ENCODE data around the gene OR2Z1.

OR2Z1 gene

DNA sequence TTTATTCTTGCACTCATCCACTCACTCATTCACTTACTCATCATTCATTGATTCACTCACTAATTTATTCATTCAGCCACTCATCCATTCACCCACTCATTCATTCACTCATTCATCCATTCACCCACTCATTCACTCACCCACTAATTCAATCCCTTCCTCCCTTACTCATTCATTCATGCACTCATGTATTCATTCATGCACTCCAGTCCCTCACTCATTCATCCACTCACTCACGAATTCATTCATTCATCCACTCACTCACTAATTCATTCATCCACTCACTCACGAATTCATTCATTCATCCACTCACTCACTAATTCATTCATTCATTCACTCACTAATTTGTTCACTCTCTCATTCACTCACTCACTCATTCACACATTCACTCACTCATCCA is 39.0 kb upstream of the OR2Z1 start:
- DNase-seq (ENCODE audit: low read depth) = no peak
- no peak overlapping the region for H3K4me3 ChIP-seq (ENCODE audit: low read depth, low read length)
- TF ChIP-seq, protein P1, sequence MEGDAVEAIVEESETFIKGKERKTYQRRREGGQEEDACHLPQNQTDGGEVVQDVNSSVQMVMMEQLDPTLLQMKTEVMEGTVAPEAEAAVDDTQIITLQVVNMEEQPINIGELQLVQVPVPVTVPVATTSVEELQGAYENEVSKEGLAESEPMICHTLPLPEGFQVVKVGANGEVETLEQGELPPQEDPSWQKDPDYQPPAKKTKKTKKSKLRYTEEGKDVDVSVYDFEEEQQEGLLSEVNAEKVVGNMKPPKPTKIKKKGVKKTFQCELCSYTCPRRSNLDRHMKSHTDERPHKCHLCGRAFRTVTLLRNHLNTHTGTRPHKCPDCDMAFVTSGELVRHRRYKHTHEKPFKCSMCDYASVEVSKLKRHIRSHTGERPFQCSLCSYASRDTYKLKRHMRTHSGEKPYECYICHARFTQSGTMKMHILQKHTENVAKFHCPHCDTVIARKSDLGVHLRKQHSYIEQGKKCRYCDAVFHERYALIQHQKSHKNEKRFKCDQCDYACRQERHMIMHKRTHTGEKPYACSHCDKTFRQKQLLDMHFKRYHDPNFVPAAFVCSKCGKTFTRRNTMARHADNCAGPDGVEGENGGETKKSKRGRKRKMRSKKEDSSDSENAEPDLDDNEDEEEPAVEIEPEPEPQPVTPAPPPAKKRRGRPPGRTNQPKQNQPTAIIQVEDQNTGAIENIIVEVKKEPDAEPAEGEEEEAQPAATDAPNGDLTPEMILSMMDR (IDR thresholded peaks at IDR 0.05; ENCODE audit: low read depth, low read length, missing control alignments) = no peak

DNA sequence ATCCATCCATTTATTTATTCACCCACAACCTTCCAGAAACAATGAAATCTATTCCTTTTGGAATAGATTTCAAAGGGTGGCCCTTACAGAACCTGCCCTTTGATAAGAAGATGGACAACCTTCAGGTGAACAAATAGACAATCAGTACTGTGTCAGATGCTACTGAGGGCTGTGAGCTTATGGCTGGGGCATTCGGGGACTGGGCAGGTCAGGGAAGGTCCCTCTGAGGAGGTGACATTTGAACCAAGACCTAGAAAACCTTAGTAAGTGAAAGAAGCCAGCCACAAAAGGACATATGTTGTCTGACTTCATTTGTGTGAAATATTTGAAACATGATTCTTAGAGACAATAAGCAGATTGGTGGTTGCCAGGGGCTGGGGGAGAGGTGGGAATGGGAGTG is 38.5 kb upstream of the OR2Z1 start:
- H3K4me3 ChIP-seq (ENCODE audit: low read depth, low read length) = no peak overlapping the region
- no peak for DNase-seq (ENCODE audit: low read depth)
- TF ChIP-seq, protein P1 (IDR thresholded peaks at IDR 0.05; ENCODE audit: low read depth, low read length, missing control alignments) = no peak

- TF ChIP-seq, protein P1 (IDR thresholded peaks at IDR 0.05; ENCODE audit: low read depth, low read length, missing control alignments) = no peak
- H3K4me3 ChIP-seq (ENCODE audit: low read depth, low read length) = no peak overlapping the region
- DNase-seq (ENCODE audit: low read depth) = no peak
Measured at GRCh38 chr19:8684001-8684902, 37.2 kb upstream of the OR2Z1 start.

DNA sequence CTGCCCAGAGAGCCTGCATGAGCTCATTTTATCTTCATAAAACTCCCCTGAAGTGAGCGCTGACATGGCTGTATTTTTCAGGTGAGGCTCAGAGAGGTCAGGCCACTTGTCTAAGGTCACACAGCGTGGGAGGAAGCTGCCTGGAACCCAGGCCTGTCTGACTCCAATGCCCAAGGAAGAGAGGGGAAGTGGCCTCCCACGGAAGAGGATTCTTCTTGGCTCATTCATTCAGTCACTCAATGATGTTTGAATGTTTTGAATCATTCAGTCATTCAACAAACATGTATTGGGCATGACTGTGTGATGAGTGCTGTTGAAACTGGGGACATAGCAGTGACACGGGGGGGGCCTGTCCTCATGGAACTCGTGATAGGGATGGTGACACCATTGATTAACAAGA is 34.9 kb upstream of the OR2Z1 start:
- TF ChIP-seq, protein P1 (IDR thresholded peaks at IDR 0.05; ENCODE audit: low read depth, low read length, missing control alignments) = no peak
- DNase-seq (ENCODE audit: low read depth) = no peak
- H3K4me3 ChIP-seq (ENCODE audit: low read depth, low read length) = no peak overlapping the region

DNA sequence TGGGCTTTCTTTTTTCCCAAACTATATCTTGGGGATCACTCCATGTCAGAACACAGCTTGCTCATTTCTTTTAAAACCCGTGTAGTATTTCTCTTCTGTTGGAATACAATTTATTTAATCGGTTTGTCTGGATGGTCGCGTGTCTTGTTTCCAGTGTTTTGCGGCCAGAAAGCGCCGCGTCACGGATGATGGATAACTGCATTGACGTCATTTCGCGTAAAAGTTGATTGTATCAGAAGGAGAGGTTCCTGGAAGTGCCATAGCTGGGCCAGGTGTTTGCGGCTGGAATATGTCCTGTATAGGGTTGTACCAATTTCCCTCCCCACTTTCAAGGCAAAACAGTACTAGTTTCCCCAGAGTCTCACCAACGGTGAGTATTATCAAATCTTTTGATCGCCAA is 32.5 kb upstream of the OR2Z1 start:
- TF ChIP-seq, protein P1 (IDR thresholded peaks at IDR 0.05; ENCODE audit: low read depth, low read length, missing control alignments) = no peak
- no peak overlapping the region for H3K4me3 ChIP-seq (ENCODE audit: low read depth, low read length)
- no peak for DNase-seq (ENCODE audit: low read depth)

DNA sequence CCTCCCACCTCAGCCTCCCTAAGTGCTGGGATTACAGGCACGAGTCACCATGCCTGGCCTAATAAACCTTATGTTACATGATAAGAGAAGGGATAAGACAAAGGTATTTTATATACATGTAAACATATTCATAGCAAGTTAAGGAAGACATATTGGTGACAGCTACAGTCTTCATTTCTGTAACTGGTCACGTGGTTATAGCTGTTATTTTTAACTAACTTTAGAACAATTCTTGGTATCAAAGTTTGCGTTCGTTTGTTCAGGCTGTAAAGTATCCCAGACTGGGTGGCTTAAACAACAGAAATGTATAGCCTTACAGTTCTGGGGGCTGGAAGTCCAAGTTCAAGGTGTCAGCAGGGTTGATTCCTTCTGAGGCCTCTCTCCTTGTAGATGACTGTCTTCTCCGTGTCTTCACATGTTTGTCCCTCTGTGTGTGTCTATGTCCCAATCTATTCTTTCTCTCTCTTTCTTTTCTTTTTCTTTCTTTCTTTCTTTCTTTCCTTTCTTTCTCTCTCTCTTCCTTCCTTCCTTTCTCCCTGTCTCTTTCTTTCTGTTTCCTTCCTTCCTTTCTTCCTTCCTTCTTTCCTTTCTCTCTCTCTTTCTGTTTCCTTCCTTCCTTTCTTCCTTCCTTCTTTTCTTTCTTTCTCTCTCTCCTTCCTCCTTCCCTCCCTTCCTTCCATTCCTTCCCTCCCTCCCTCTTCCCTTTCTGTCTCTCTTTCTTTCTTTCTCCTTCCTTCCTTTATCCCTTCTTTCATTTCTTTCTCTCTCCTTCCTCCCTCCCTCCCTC is 30.5 kb upstream of the OR2Z1 start:
- H3K4me3 ChIP-seq (ENCODE audit: low read depth, low read length) = no peak overlapping the region
- DNase-seq (ENCODE audit: low read depth) = no peak
- TF ChIP-seq, protein P1 (IDR thresholded peaks at IDR 0.05; ENCODE audit: low read depth, low read length, missing control alignments) = no peak
